K562 (cell line): ENCODE results near the gene SLC22A23.

Experiments used
- EZH2 ChIP-seq: IDR thresholded peaks from 2 replicates; pipeline ENCODE4 v1.6.1; 2012; ENCODE audit warnings: low read depth, mild to moderate bottlenecking, inconsistent platforms, low read length, borderline replicate concordance
- FOSL1 ChIP-seq: fragments of 200-800 bp; sonication (Bioruptor generic); conservative IDR thresholded peaks from 2 replicates; pipeline ENCODE4 v1.6.1; 2016; ENCODE audit warnings: missing genetic modification characterization, missing compliant biosample characterization
- LARP7 ChIP-seq: fragments of 450-650 bp; IDR thresholded peaks from 2 replicates; pipeline ENCODE4 v1.6.1; 2016
- NR4A1 ChIP-seq, 2 experiments: fragments of 250-450 bp in 1 of 2; fragments of 450-650 bp in 1 of 2; sonication (Bioruptor Pico) in 1 of 2; IDR thresholded peaks; 2 replicates each; pipeline versions ENCODE4 v1.4.0 to v1.6.1; 2016 to 2020; ENCODE audit warnings: mild to moderate bottlenecking in 2 of 2, missing compliant biosample characterization in 1 of 2, missing genetic modification characterization in 1 of 2, moderate library complexity in 1 of 2
- SREBF1 ChIP-seq: fragments of 150-350 bp; IDR thresholded peaks from 2 replicates; pipeline ENCODE4 v1.6.1; 2014; ENCODE audit warnings: antibody characterized with exemption, low read depth, low read length, borderline replicate concordance
- ZBED1 ChIP-seq: IDR thresholded peaks from 2 replicates; pipeline ENCODE4 v1.6.1; 2014
- ZNF175 ChIP-seq: fragments of 200-800 bp; sonication (Bioruptor generic); IDR thresholded peaks from 2 replicates; pipeline ENCODE4 v1.6.1; 2016; ENCODE audit warnings: low read depth, mild to moderate bottlenecking, missing genetic modification characterization, missing compliant biosample characterization
- TF ChIP-seq, protein P1 (sequence below), 3 experiments: IDR thresholded peaks in 2 of 3; conservative IDR thresholded peaks in 1 of 3; 2 replicates each; pipeline ENCODE4 v1.5.1; 2011 to 2012; ENCODE audit warnings: low read length in 3 of 3, mild to moderate bottlenecking in 3 of 3, control low read depth in 2 of 3, improper control_type of control experiment in 1 of 3, inconsistent platforms in 1 of 3, low read depth in 1 of 3, mixed read lengths in 1 of 3, moderate library complexity in 1 of 3; ENCODE audit not compliant: insufficient read depth in 2 of 3

DNA sequence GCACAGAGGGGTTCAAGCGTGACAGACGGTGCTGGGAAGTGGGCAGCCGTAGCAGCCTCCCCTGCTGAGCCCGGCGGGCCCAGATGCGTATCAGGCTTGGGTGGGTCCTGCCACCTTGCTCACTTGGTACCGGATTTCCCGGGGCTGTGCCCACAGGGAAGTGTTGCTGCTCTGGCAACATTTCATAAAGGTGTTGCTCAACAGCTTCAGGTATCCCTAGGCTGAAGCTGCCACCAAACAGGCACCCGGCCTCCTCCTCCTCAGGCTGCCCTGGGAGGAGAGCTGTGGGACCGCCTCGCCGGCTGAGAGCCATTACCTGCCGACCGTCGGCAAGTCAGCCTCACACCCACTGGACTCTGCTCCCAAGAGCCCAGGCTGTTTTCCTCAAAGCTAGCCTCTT, 186.6 kb downstream of the SLC22A23 start:
- TF ChIP-seq FOSL1 (tag) (no peak), NR4A1 (CRISPR knock-in tag; IDR thresholded peaks at IDR 0.05) (no peak), NR4A1 (tag; IDR thresholded peaks at IDR 0.05) (no peak), ZNF175 (CRISPR knock-in tag) (no peak), EZH2 (no peak), LARP7 (no peak), ZBED1 (no peak), SREBF1 (no peak)
- TF ChIP-seq, protein P1, sequence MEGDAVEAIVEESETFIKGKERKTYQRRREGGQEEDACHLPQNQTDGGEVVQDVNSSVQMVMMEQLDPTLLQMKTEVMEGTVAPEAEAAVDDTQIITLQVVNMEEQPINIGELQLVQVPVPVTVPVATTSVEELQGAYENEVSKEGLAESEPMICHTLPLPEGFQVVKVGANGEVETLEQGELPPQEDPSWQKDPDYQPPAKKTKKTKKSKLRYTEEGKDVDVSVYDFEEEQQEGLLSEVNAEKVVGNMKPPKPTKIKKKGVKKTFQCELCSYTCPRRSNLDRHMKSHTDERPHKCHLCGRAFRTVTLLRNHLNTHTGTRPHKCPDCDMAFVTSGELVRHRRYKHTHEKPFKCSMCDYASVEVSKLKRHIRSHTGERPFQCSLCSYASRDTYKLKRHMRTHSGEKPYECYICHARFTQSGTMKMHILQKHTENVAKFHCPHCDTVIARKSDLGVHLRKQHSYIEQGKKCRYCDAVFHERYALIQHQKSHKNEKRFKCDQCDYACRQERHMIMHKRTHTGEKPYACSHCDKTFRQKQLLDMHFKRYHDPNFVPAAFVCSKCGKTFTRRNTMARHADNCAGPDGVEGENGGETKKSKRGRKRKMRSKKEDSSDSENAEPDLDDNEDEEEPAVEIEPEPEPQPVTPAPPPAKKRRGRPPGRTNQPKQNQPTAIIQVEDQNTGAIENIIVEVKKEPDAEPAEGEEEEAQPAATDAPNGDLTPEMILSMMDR (IDR thresholded peaks at IDR 0.05 in 2 of 3, conservative IDR thresholded peaks at IDR 0.05 in 1 of 3; ENCODE audit: insufficient read depth in 2 of 3, low read depth in 1 of 3, low read length in 3 of 3) = no peak
